Kidney (tissue), 14 donors: ENCODE results near the gene PRDM16. TPM values are rescaled to one million over a fixed set of nuclear protein-coding genes. Genes with fewer than 3 reads are reported as not detected.

Experiments used
- DNase-seq, 5 donors: peaks; one replicate each; pipeline ENCODE4 v3.0.0-alpha.2; 2013 to 2020
- FAIRE-seq: peaks from 2 replicates; lab custom pipeline; 2012; peaks lifted over from hg19 to GRCh38; lab: Jason Lieb, UNC
- H3K27ac ChIP-seq, 2 donors: one replicate each; pipeline ENCODE4 v1.7.0; 2013; ENCODE audit warnings: low read depth in 2 of 2, low read length in 2 of 2, inconsistent platforms in 1 of 2
- H3K27me3 ChIP-seq: one replicate; pipeline ENCODE4 v1.7.1; 2013; ENCODE audit warnings: low read length, inconsistent platforms; ENCODE audit not compliant: control insufficient read depth, insufficient read depth
- H3K36me3 ChIP-seq, 3 donors: one replicate each; pipeline versions ENCODE4 v1.7.0 to v1.7.1; 2013; ENCODE audit warnings: low read length in 3 of 3, control low read depth in 1 of 3, inconsistent platforms in 1 of 3; ENCODE audit not compliant: insufficient read depth in 3 of 3, control insufficient read depth in 2 of 3
- H3K4me1 ChIP-seq, 3 donors: one replicate each; pipeline versions ENCODE4 v1.7.0 to v1.7.1; 2013; ENCODE audit warnings: low read length in 3 of 3, inconsistent platforms in 1 of 3, low read depth in 1 of 3; ENCODE audit not compliant: control insufficient read depth in 2 of 3, insufficient read depth in 2 of 3
- H3K4me3 ChIP-seq, 3 donors: one replicate each; pipeline versions ENCODE4 v1.7.0 to v1.8.1; 2013; ENCODE audit warnings: low read length in 3 of 3, control low read depth in 1 of 3, inconsistent platforms in 1 of 3
- H3K9ac ChIP-seq, 3 donors: one replicate each; pipeline versions ENCODE4 v1.7.0 to v1.7.1; 2013; ENCODE audit warnings: low read length in 3 of 3, control low read depth in 1 of 3, inconsistent platforms in 1 of 3
- H3K9me3 ChIP-seq, 3 donors: one replicate each; pipeline versions ENCODE4 v1.7.0 to v1.7.1; 2013; ENCODE audit warnings: low read length in 3 of 3, control low read depth in 1 of 3, inconsistent platforms in 1 of 3; ENCODE audit not compliant: control insufficient read depth in 2 of 3, insufficient read depth in 1 of 3
- intact Hi-C: fragments of 100-400 bp; cut with DNase I; formaldehyde crosslinking; loops from one replicate; pipeline ENCODE4 v1.11.1; 2022
- polyA plus RNA-seq: library from polyadenylated mRNA; stranded (reverse); fragments of 350-450 nt; fragmentation: Illumina TruSeq; extraction: RNeasy Lipid Tissue Mini Kit (QIAGEN cat#74804); gene quantifications from one replicate; pipeline ENCODE4 v1.2.3, GENCODE V29; 2014; ENCODE audit warnings: low read depth, low replicate concordance; ENCODE audit not compliant: insufficient read depth
- total RNA-seq: library from RNA; stranded (reverse); fragmentation: NEBNext Ultra II Directional; extraction: Animal tissue kit (Norgen Biotek cat#: 25700); gene quantifications from one replicate; pipeline ENCODE4 v1.2.1, GENCODE V29; 2021
- TF ChIP-seq, protein P1 (sequence below): IDR thresholded peaks from 3 replicates; pipeline ENCODE4 v1.5.1; 2012; ENCODE audit warnings: mild to moderate bottlenecking, moderate library complexity, borderline replicate concordance; ENCODE audit not compliant: insufficient read depth; ENCODE audit errors: extremely low read depth
- donor health status: control.
- donor health status: control.
- donor health status: control.
- donor health status: control.
- donor health status: control.
- donor health status: DM: yes; HTN: yes; CAD: no.
- donor health status: Normal renal cell carcinoma (clear cell type).

Gene PRDM16
- total and polyA plus RNA-seq, 2 donors from 2014 or later = 3.0 to 21.9 TPM

DNA sequence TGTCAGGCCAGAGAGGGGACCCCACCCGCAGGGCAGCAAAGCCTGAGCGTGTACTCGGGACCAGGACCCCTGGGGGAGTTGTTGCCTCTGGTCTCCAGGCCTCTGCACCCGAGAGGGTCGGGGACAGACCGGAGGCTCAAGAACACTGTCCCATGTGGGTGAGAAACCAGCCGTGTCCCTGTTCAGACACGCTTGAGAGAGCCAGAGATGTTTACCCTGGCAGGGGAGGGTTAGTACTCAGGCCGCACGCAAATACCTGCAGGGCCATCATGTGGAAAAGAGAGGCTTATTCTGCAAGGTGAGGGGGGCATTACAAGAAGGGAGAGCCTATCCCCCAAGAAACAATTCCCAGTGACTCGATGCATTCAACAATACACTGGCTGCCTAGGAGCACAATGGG is 311.5 kb downstream of the PRDM16 start:
- peak in 4 of 5 donors; percentile 75 to 91 (median 86) for DNase-seq
- FAIRE-seq = no peak
- TF ChIP-seq, protein P1, sequence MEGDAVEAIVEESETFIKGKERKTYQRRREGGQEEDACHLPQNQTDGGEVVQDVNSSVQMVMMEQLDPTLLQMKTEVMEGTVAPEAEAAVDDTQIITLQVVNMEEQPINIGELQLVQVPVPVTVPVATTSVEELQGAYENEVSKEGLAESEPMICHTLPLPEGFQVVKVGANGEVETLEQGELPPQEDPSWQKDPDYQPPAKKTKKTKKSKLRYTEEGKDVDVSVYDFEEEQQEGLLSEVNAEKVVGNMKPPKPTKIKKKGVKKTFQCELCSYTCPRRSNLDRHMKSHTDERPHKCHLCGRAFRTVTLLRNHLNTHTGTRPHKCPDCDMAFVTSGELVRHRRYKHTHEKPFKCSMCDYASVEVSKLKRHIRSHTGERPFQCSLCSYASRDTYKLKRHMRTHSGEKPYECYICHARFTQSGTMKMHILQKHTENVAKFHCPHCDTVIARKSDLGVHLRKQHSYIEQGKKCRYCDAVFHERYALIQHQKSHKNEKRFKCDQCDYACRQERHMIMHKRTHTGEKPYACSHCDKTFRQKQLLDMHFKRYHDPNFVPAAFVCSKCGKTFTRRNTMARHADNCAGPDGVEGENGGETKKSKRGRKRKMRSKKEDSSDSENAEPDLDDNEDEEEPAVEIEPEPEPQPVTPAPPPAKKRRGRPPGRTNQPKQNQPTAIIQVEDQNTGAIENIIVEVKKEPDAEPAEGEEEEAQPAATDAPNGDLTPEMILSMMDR = no peak
- Histone ChIP-seq H3K36me3 (no peaks in the 10 kb centered on the region), H3K9ac (no peak overlapping the region), H3K27ac (peak overlapping the region in 1 of 2 donors; percentile 7), H3K27me3 (peaks cover 1% of the 10 kb centered on the region), H3K4me1 (peaks cover 0 to 15% (median 3%) of the 10 kb centered on the region in 3 donors), H3K9me3 (no peaks in the 10 kb centered on the region), H3K4me3 (no peak overlapping the region)
- intact Hi-C loops = no loop called here

DNA sequence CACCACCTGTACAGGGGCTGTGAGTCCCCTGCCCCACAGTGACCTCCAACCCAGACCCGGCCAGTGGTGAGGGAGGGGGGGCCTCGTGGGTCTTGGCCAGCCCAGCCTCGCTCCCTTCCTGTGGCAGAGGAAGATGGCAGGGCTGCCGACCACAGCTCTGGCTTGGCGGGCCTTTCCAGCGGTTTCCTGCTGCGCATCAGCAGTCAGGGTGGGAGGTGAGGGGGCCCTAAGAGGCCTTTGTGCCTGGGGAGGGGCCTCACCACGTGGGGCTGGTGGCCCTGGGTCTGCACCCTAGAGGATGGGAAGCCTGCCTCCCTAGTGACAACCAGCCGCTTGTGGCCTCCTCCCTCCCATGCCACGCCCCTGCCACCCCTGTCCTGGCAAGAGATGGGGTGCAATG is 312.9 kb downstream of the PRDM16 start:
- intact Hi-C loops = no loop called here
- TF ChIP-seq, protein P1 = no peak
- no peak for DNase-seq
- Histone ChIP-seq H3K36me3 (no peaks in the 10 kb centered on the region), H3K4me1 (peaks cover 0 to 15% (median 3%) of the 10 kb centered on the region in 3 donors), H3K27me3 (peaks cover 2% of the 10 kb centered on the region), H3K27ac (no peak overlapping the region), H3K4me3 (no peak overlapping the region), H3K9me3 (no peaks in the 10 kb centered on the region), H3K9ac (no peak overlapping the region)
- no peak for FAIRE-seq

DNA sequence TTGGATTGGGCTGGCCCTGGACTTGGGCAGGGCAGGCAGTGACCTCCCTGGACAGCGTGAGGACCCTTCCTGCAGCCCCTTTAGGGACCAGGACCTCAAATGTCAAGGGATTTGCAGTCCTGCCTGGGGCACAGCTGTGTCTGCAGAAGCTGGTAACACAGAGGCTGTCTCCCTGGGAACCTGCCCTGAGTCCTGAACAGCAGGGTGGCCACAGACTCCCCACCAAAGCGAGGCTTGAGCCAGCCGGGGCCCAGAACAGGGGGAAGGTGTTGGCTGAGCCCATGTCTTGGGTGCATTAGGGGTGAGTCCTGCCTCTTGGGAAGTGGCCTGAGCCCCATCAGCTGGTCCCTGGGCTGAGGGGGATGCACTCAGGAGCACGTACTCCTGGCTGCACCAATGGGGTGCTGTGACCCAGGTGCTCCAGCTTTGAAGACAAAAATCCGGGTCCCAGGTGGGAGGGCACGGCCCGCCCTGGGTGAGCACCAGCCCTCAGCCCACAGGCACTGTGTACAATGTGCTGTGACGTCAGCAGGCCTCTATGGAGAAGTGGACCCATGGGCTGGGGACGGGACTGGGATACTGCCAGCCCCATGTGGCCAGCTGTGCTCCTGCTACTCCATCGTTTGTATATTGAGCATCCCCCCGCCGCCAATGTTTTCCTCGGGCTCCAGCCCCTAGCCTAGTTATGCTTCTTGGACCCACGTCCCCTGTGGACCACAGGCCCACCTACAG is 313.5 kb downstream of the PRDM16 start:
- intact Hi-C loops = no loop called here
- H3K36me3 ChIP-seq = no peaks in the 10 kb centered on the region
- H3K9me3 ChIP-seq = no peaks in the 10 kb centered on the region
- TF ChIP-seq, protein P1 = no peak
- H3K27me3 ChIP-seq = peaks cover 7% of the 10 kb centered on the region
- H3K4me3 ChIP-seq = no peak overlapping the region
- no peak overlapping the region for H3K9ac ChIP-seq
- H3K4me1 ChIP-seq = peaks cover 0 to 15% (median 3%) of the 10 kb centered on the region in 3 donors
- H3K27ac ChIP-seq = no peak overlapping the region
- DNase-seq (no peak), FAIRE-seq (no peak)
